GM18498 (cell line): Measurements from ENCODE around the gene TREH.

ENCODE experiments used
- ATAC-seq: cut with Tn5 transposase; IDR thresholded peaks from one replicate; pipeline ENCODE4 v1.9.1; 2021; ENCODE audit warnings: mild to moderate bottlenecking, moderate library complexity; ENCODE audit not compliant: unreplicated experiment

TREH gene

DNA sequence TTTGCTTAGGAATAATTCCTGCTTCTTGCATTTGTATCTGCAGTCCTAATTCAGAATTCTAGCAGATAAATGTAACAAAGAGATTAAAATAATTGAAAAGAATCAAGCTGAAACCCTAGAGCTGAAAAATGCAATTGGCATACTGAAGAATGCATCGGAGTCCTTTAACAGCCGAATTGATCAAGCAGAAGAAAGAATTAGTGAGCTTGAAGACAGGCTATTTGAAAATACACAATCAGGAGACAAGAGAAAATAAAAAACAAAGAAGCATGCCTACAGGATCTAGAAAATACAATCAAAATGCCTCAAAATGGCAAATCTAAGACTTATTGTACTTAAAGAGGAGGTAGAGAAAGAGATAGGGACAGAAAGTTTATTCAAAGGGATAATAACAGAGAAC lies 8.2 kb downstream of the TREH start:
- no peak for ATAC-seq

DNA sequence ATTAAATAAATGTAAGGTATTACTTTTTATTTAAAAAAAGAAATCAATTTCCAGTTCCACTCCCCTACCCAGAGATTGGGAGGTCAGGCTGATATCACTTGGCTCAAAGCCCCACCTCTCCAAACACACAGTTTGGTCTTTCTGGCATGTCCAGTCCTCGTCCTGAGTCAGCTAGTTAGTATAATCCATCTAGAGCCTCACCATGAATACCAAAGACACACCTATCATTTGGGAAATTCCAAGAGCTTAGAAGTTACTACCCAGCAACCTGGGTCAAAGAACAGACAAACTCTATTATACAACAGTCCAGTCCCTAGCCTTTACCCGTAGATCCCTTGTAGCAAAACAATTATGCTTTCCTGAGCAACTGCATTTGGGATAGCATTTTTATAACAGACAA lies 9.4 kb downstream of the TREH start:
- ATAC-seq: no peak

DNA sequence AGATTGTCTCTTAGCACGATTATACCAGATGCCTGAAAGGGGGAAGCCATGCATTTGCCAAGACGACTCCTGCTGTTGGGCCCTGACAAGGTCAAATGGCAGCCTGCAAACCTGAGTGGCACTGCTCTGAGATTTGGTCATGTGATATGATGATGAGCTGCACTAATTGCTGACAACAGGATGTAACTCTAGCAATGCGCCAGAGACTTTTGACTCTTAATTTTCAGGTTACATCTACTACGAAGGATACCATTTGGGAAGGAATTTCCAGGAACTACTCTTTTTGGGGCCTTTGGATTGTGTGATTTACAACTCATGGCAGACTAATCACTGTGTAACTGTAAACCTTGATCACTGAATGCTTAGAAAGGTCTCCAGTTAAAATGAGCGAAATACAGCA lies 13.1 kb downstream of the TREH start:
- no peak for ATAC-seq

DNA sequence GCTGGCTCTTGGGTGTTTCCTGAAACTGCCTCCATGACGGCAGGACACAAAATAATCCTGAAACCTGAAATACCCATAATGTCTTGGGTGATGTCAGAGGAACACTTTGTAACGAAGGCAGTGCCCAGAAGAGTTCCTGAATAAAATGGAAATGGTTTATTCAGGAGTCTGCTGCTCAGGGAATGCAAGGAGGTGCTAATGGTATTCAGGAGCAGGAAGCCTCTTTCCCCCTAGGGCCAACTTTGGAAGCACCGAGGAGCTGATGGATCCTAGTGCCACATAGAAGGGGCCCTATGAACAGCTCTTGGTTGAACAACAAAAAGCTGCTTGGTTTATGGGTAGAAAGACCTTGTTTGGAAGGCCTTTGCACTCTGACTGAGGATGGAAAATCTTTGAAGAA lies 15.5 kb downstream of the TREH start:
- ATAC-seq: no peak

DNA sequence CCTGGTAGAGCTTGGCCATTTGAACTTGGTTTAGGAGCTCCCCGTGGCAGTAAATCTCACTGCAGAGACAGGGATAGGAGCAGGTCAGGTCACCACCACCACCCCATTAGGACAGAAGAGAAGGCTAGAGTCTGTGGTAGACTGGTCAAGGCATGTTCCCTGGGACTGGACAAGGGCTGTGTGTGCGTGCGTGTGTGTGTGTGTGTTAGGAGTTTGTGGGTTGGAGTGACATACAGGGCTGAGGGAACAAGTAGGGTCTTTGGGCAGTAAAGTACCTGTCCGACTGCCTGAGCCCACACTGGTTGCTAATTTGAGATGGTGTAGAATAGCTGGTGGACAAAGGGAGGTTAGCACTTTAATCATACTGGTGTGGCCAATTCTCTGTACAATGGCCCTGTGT lies 16.1 kb downstream of the TREH start:
- no peak for ATAC-seq

DNA sequence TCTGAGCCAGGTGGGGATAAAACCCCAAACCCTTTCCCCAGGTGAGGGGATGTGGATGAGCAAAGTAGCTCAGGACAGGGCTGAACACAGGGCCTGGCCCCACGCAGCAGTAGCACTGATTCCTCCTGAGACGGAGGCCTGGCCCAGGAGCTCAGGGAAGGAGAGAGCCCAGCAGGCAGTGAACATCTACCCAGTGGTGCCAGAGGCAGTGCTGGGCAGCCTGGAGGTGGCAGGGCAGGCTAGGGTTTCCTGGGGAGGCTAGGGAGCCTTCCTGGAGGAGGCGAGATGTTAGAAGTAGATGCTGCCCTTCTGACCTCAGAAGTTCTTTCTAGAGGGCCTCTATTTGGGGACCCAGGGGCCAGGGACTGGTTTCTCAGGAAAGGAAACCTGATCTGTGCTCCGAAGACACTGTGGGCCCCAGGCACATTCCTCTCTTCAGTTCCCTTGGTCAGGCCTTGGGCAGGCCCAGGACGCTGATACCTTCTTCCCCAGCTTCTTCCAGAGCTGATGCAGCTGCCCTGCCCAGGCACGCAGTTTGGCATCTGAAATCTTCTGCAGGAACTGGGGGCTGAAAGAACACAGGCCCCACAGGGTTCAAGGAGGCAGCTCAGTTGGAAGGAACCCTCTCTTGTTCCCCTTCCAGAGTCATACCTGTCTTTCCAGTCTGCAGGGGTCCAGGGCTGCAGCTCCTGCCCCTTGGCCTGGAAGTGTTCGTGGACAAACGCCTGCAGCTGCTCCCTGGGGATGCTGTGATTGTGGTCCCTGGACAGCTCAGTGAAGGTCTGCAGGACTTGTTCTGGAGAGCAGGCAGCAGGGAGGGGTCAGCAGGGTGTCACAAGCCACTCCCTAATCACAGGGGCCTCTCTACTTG lies 16.8 kb downstream of the TREH start:
- ATAC-seq: no peak

DNA sequence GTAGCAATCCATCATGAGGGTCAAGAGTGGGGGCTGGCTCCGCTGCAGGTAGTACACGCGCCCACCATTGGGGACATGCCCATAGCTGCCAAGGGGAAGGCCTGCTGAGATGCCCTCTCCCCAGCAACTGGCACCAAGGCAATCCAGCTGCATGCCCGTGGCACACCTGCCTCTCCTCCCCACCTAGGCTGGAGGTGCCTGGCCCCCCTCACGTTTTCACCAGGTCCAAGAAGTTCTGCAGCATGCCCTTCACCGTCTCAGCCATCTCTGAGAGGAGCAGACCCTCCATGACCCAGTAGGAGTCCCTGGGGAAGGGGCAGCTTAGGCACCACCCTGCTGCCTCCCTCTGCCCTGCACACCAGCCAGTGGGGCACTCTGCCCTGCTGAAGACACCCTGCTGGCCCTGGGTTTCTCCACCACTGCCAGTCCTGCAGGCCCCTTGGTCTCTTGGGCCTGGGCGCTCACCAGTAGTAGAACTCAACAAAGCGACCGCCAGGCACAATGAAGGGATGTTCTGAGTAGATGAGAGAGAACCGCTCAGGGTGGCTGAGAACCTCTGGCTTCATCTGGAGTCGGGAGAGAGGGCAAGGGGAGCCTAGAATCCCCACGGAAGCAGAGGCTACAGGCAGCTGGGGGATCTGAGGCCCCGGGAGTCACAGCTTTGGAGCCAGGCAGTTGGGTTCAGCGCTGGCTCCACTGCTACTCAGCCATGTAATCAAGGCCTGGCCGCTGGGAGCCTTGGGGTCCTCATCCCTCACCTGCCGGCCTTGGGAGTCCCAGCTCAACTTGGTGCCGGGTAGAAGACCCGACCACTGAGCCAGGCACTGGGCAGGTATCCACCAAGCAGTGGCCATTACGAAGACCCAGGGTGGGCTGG lies 17.8 kb downstream of the TREH start:
- no peak for ATAC-seq

DNA sequence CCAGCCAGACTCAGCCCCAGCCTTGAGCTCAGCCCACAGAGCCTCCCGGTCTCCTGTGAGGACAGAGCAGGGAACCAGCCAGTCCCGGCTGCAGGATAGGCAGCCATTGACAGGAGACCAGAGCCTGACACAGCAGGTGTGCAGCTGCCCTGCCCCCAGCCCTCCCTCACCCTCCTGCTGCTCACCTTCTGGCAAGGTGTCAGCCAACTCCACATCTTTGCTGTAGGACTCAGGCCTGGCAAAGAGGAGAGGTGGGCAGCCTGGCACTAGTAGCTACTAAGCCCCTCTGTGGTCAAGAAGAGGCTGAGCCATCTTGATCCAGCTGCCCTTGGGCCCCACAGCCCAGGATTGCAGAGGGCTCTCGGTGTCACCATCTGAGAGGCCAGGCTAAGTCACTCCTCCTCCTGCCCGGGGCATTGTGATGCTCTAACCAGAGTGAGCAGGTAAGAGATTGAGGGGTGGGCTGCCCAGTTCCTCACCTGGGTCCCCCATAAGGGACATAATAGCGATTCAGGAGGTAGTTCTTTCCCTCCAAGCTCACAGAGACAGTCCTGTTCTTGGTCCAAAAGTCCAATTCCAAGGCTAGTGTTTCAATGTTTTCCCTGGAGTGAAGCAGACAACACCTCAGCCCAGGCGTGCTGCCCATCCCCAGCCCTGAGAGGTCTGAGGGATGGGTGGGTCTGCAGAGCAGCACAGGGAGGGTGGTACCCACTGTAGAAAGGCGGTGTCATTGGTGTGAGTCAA lies 18.6 kb downstream of the TREH start:
- no peak for ATAC-seq

DNA sequence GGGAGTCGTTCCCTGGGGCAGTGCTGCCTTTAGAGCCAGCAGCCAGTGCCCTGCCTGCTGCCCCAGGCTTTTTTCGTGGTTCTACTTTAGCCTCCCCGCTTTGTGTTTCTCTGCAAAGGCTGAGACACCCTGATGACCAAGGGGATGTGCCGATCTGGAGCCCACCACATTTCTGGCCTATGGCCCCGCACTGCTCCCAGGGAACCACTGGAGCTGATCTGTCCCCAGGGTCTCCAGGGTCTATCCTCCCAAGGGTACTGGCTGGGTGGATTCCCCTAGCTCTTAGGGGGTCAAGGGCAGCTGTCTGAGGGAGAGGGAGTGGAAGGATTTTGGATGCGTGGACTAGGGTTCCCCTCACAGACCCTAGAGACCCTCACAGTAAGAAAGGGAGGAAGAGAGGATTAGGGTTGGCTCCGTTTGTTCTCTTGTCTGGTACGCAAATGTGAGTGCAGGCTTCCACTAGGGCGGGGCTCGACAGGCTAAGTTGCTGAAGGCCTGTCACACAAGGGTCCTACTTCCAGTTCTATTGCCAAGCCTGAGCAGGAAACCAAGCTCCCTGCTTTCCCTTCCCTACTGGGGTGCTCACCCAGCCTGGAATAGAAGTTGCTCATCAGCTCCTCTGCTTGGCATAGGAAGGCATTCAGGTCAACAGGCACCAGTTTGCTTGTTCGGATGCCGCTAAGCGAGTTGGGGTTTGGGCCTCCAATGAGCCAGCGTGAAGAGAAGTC lies 19.3 kb downstream of the TREH start:
- ATAC-seq: no peak

DNA sequence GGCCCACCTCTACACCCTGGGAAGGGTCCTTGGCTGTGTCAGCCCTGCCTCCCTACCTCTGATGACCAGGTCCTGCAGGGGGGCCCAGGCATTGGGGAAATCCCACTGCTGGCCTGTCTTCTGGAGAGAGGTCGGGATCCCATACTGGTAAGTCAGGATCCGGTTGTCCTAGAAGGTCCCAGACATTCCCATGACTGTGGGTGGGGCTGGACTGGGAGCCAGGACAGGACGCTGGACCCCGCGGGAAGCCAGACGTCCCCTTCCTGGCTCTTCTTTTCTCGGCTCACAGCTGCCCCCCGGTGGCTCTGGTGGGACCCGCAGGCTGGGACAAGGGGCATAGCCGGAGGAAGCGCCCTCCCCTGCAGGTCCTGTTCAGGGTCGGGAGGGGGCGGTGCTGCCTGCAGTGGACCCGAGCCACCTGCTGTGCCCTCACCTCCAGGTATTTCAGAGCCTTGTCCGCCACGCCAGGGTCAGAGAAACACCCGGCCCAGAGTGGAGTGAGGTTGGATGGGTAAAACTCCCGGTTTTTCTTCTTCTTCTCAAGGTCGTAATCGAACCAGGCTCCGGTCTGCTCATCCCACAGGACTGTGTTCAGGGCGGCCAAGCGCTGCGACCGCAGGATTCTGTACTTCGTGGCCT lies 20.0 kb downstream of the TREH start:
- peak; percentile 81 for ATAC-seq

DNA sequence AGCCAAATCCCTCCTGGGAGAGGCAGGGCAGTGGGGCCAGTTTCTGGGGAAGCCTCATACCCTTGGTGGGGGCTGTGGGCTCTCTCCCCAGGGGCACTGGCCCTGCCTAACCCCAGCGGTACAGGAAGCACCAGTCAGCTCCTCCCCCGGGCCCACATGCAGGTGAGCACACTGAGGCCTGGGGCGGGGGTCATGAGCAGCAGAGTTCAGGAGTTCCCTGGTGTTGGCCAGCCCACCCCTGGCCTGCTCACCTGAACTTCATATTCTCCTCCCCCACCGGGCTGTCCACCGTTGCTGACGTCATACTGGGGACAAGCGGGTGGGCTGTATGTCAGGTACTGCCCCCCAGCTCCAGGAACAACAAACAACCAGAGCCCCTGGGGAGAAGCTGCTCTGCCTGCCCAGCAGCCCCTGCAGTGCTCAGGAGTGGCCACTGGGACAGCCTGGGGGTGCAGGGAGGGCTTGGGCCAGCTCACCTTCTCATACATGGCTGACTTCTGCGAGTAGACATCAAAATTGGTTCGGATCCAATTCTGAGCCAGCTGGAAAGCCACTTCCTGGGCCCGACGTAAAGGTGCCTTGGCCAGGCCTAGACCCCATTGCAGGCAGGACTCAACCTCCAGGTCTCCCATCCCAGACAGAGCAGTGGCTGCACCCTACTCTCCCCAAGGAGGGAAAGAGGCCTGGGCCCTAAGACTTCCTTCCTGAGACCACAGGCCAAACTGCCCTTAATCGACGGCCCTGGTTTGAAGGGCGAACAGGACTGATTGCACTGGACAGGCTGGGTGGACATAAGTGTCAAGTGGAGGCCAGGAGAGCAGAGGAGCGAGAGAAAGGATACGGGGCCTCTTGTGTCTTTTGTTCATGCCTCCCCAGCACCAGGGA lies 20.8 kb downstream of the TREH start:
- no peak for ATAC-seq

DNA sequence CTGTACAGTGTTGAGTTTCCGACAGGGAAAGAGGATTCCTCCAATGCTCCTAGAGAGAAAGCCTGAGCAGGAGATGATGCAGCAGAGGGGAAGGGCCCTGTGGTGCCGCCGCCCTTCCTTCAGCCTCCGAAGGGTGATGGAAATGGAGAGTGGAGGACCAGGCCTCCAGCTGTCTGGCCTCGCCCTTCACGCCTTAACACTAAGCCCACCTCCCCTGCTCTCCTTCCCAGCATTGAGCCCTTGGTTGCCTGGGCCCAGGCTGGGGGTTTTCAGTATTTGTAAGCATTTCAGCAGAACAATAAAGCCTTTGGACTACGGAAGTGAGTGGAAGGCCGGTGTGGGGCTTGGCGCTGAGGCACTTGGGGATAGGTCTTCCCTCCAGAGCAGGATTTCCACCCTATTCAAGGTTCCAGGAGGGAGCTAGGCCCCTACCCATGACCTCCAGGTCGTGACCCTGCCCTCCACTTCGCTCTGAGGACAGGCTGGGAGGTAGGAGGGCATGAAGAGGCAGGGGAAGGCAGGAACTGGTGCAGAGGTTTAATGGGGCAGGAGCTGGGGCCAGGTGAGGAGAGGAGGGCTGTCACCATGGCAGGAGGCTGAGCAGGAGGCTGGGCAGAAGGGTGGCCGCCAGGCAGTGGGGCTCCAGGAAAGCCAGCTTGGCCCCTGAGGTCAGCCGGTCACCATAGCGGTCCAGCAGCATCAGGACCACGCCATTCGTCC lies 21.6 kb downstream of the TREH start:
- ATAC-seq: no peak

DNA sequence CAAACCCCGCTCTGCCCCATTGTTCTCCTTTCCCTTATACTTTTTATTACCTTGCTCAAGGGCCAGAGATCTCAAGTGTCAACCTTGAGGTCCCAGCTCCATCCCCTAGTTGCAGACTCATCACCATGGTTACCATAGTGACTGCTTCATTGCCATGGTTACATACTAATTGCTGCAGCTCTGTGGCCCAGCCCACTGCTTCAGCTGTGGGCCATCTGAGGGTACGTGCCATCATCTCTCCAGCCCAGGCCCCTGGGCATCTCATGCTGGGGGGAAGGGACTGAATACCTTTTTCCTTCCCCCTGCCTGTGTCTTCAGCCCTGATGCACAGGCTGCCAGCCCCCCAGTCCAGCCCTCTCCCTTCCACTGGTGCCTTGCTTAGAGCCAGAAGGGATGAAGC lies 22.2 kb downstream of the TREH start:
- ATAC-seq: no peak

DNA sequence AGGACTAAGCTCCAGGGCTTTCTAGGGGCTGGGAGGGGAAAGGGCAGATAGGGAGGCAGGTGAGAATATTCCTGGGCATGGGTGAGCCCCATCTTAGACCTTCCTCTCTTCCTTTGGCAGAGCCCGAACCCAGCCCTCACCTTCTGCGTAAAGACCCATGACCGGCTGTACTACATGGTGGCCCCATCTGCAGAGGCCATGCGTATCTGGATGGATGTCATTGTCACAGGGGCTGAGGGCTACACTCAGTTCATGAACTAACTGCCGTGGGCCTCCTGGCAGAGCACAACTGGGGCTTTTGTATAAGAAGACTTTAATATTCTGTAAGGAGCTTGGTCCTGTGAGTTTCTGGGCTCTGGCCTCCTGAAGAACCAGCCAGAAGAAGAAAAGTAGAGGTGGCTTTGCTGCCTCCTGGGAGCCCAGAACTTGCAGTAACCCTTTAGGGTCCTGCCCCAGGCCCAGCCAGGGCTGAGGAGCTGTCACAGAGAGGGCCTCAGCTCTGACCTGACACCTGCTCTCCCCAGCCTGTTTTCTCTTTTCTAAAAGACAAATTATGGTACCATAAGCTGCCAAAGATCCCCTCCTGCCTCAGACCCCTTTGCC lies 22.8 kb downstream of the TREH start:
- no peak for ATAC-seq

DNA sequence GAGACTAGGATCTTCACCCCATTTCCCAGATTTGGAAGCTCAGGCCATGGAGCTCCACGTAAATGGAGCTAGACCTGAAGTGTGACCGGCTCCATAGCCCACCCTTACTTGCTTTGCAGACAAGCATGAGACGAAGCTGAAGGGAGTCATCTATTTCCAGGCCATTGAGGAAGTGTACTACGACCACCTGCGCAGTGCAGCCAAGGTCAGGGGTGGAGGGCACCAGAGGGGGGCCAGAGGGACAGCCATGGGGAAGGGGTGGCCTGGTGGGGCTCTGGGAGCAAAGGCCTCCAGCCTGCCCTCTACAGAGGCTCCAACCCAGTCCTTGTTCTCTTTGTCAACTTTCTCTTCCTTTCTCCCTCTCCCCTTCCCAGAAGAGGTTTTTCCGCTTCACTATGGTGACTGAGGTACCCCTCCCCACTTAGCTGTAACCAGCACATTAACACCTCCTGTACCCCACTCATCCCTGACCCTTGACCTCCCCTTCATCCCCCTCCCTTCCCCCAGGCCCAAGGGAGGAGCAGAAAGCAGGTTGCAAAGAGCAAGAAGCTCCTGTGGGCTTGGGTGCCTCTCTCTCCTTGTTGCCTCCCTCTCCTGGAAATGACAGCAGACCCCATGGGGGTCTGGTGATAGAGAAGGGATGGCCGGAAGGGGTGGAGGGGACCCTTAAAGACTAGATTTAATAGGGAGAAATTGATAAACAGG lies 23.8 kb downstream of the TREH start:
- ATAC-seq: no peak

DNA sequence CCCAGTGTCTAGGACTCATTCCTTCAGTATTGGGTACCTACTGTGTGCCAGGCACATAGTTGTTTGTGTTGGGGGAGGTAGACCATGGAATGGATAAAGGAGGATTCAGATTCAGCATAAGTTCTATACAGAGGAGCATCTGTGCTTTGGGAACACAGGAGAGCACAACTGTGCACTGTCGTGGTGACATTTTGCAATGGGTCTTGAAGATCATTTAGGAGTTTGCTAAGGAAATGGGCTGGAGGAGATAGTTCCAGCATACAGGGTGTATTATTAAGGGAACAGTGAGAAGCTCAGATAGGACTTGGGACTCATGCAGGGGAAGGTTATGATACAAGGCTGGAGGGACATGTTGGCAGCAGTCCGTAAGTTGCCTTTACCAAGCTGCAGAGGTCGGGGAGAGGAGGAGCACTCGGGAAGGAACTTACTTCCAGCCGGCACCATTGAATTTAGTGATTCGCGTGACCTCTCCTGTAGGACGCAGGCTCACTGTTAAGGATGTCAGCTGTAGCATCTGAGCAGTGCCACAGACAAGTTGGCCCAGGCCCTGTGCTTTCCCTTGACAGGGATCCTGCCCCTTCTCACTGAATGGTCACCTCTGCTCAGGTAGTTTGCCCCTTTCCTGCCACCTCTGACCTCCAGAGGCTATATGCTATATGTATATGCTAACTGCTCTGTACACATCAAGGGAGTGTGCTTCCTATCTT lies 25.6 kb downstream of the TREH start:
- ATAC-seq: no peak

DNA sequence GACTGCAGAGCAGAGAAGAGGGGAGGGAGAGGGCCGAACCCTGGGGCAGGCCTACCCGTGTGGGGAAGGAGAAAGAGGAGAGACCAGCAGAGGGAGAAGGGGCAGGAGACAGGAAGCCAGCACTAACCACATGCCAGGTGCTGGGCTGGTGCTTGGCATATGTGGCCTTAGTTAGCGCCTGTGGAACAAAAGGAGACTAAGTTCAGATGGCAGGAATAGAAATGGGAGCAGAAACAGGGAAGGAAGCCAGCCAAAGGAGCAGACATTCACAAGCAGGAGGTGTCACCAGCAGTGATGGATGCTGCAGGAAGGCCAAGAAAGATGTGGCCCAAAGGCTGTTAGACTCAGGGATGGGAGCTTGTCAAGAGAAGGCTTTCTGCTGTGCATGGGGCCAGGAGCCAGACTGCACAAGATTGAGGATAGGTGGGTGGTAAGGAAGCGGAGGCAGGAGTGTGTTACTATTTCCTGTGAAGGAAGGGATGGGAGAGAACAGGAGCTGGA lies 26.7 kb downstream of the TREH start:
- ATAC-seq: no peak
